ENCODE results near the gene SEL1L.
"Not testable (repeated sequence)": the region's sequence is repeated elsewhere in the genome, so short reads cannot be mapped to it uniquely, and the experiment has no call there.

Gene SEL1L

DNA sequence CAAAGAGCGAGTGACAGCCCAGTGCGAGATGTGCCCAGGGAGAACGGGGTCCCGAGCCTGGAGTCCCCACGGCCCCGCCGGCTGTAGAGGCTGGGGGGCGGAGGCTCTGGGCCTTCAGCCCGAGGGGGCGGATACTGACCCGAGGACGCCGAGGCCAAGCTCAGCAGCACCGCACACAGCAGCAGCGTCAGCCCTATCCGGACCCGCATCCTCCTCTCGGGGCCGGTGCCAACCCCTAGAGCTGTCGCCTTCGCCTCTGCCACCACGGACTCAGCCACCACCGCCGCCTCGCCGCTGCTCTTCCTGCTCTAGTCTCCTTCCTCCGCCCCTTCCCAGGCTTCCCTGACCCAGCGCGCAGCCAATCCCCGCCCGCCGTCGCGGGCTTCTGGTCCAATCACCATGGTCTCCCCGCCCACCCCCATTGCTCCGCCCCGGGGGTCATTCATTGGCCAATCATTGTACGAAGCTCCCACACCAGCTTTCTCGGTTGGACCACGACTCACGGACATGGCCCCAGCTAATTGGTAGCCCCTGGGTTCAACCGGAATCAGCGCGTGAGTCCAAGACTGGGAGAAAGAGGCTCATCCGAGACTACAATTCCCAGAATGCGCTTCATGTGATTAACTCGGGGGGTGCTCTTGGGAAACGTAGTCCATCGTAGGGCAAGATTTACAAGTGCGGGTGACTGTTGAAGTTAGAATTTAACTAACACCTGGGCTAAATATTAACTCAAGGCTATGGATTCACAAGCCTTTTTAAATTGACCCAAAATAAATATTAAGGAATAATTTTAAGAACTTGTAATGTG is at the start of gene SEL1L:
TSS of gene SEL1L (minus strand) at position 318 of the 808 bp plus-strand sequence. CDS start at position 209, 109 bp downstream.
- DNase-seq, result peak; percentile 100

DNA sequence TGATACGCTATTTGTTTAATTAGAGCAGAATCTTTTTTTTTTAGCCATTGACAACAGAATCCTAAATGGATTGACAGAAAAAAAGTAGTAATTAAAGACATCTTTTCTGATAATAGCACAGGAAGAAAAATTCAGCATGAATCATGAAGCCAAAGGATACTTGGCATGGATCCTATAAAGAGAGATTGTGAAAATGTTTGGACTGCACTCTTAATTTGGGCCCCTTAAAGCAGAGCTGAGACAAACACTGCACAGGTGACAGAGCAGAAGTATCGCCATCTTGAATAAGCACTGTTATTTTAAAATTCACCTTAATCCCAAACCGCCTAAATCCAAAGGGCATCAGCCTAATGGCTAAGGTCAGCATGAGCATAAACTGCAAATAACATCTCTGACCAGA is 48.8 kb upstream of the SEL1L start:
- DNase-seq, result no peak

DNA sequence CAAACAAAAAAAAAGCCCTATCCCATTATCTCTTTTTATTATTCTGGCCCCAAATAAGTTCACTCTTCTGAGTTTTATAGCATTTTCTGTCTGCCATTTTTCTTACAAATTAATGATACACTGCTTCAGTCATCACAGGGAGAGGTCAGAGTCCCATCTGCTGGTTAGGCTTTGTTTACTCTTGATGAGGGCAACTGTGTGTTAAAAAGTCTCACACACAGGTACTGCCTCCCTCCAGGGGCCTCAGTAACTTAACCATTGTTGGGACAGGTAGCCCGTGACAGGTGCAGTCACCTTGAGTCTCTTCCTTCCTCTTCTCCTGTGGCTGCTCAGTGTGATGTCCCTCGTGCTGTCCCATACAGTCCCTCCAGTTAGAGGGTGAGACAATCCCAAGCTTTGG is 45.5 kb upstream of the SEL1L start:
- DNase-seq, result no peak

DNA sequence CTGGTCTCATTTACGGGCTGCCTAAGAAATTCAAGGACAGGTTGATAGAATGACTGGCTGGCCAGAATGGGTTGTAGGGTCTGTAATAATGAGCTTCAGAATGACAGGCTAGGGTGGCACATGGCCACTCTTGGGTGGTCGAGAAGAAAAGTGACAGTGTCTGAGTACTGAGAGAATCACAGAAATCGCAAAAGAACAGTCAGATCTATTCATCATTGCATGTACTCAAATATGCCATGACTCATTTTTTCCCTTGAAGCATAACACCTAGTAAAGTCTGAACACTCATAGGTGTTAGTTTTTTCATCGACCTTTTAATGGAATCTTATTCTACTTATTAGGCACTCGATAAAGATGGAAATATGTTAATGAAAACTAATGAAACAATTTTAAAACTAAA is 37.8 kb upstream of the SEL1L start:
- no peak for DNase-seq

DNA sequence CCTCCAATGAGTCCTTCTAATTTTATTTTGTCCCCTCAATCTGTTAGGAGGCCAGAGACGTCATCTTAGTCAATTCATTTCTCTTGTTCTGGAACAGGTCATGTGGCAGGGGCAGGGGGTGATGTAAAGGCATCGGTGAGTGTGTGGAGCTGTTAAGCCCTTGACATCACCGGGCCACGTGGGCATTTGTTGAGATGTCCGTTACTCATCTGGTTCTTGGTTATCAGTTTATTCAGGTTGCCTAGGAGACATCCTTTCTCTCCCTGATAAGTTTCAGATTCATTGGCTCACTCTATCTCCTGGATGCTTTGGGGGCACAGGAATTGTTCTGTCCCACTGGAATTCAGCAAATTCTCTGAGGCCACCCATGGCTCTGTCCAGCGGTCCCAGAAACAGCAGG is 33.6 kb upstream of the SEL1L start:
- DNase-seq, result no peak

DNA sequence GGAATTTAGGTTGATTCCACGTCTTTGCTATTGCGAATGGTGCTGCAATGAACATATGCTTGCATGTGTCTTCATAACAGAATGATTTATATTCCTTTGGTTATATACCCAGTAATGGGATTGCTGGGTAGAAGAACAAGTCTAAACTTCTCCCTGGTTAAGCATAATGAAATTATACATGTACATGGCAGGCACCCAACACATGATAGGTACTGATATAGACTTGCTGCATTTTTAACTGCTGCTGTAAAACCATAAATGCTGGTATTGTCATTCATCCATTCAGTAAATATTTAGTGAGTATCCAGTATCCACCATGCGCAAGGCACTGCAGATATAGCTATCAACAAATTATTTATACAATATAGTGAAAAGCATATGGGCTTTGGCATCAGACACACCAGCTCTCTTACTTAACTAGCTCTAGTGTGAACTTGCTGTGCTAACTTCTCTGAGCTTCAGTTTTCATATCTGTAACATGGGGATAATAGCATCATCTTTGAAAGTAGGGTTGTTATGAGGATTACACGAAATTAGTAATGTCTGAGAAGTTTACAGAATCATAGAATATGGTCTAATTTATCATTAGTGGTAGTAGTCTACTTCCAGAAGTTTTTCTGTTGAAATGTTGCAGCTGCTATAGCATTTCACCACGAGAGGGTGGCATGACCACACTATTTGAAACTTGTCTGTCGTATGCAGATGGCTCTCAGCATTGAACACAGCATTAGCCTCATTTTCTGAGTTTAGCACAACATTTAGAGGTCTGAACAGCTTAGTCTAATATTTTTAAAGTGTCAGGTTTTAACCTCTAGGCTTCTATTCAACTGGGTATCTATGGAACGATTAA is 32.0 kb upstream of the SEL1L start:
- DNase-seq, result no peak

DNA sequence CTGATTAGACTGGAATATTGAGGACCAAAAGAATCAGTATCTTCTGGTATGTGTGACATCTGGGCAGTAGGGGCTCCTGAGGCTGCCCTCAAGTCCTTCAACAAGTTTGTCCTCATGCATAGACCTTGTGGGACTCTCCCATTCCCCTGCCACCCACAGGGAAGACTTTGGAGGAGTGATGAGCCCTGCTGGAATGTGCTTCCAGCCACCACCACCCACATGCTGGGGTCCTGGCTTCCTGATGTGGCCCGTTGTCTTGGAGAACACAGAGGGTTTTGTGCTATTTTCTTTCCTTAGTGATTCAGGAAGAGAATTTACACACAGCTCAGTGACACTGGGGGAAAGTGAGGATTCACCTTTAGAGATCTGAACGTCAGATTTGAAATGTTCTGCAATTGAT is 29.2 kb upstream of the SEL1L start:
- DNase-seq, result no peak

DNA sequence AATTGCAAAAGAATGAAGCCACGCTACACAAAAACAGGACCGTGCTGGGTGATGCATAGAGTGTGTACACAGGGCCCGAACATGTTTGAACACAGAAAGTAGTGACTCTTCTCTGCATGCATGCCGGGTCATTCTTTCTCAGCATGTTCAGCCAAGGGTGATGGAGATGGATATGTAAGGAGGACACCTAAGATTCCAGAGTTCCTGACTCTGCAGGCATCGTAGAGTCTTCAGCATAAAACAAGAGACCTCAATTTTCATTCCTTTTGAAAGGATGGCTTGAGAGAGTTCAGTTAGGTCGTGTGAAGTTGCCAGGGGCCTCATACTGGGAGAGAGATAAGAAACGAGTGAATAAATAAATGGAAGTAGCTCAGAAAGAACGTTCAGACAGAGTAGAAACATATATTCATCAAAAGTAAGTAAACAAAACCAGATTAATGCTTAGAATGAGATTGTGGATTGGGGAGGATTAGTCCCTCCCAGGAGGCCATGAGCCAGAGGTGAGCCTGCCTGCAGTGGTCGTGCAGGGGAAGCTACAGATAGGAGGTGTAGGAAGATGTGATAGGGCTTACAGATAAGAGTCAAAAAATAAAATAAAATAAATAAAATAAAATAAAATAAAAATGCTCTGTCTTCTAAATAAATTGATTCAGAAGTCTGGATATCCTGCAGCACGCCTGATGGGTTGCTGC is 27.6 kb upstream of the SEL1L start:
- no peak for DNase-seq

DNA sequence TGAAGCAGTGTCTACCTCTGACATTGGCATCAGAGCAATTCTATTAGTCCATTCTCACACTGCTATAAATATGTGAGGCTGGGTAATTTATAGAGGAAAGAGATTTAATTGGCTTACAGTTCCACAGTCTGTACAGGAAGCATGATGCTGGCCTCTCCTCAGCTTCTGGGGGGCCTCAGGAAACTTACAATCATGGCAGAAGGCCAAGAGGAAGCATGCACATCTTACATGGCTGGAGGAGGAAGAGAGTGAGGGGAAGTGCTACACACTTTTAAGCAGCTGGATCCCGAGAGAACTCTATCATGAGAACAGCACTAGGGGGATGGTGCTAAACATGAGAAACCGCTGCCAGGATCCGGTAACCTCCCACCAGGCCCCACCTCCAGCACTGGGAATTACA is 25.7 kb upstream of the SEL1L start:
- no peak for DNase-seq

DNA sequence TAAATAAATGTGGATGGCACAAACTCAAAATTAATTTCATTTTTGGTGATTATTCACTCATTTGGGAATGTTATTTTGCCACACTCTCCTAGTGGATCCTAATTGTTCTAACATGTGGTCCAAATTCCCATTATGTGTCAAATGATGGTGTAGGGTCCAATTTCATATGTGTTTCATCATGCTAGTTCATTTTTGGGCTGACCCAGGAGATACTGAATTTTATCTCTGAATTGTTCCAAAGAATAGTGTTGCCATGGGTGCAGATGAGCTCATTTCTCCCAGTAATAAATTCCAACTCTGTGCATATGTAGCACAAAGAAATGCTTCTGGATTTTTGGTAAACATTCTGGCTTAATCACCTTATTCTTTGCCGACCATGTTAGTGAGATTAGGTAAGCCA is 23.5 kb upstream of the SEL1L start:
- no peak for DNase-seq

DNA sequence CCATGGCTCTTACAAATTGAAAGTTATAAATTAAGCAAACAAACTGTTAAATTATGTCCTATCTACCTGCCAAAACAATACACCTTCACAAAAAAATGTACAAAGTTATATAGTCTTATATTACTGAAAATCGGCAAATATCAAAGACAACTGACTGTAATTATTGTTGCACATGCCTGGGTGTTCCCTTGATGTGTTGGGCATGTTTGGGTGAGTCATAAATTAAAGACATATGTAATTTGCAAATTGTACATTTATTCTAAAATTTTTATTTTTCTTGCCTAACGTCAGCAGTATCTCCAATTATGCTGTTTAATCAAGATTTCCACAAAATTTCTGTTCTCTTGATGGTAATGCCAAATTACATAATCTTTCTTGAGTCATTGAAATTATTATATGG is 22.0 kb upstream of the SEL1L start:
- DNase-seq, result no peak

DNA sequence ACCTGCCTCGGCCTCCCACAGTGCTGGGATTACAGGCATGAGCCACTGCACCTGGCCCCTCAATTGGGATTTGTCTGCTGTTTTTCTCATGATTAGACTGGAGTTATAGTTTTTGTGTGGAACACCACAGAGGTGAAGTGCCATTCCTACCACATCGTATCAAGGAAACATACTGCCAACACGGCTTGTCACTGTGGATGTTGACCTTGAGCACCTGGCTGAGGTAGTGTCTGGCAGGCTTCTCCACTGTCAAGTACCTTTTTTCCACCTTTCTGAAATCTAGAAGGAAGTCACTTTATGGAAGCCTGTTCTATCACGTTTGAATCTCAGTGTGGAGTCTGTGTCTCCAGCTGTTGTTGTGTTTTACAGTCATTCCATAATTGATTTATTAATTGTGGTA is 21.4 kb upstream of the SEL1L start:
- DNase-seq, result no peak

DNA sequence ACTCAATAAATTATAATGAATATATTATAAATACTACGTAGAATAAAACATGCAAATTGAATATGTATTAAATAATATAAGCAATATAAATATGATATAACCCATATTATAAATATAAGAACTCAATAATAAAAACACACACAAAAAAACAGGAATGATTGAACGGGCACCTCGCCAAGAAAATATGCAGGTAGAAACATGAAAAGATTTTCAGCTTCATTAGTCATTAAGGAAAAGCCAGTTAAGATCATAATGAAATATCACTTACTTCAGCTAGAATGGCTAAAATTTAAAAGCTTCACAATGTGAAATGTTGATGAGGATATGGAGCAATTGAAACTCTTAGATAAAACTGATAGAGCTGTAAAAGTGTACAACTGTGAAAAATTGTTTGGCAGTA is 17.8 kb upstream of the SEL1L start:
- no peak for DNase-seq

DNA sequence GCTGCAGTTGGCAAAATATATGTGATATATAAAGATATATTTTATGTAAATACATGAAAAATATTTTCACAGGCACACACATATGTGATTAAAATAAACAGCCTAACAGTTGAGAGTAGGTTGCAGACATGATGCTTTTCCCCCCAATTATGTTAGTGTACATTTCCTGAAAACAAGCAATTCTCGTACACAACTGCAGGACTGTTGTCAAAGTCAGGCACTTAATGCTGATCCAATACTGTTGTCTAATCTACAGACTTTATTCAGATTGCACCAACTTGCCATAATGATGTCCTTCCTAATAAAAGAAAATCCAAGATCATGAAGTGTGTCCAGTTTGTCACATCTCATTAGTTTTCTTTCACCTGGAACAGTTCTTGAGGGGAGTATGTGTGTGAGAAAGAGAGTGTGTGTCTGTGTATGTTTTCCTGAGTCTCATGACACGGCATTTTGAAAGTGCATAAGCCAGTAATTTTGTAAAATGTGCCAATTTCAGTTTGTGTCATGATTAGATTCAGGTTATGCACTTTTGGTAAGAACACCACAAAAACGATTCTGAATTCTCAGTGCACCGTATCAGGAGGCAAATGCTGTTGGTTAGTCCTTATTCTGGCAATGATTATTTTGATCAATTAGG is 16.5 kb upstream of the SEL1L start:
- DNase-seq, result no peak

DNA sequence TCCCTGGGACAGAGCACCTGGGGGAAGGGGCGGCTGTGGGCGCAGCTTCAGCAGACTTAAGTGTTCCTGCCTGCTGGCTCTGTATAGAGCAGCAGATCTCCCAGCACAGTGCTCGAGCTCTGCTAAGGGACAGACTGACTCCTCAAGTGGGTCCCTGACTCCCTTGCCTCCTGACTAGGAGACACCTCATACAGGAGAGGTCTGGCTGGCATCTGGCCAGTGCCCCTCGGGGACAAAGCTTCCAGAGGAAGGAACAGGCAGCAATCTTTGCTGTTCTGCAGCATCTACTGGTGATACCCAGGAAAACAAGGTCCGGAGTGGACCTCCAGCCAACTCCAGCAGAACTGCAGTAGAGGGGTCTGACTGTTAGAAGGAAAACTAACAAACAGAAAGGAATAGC is 7.6 kb upstream of the SEL1L start:
- not testable (repeated sequence) for DNase-seq

DNA sequence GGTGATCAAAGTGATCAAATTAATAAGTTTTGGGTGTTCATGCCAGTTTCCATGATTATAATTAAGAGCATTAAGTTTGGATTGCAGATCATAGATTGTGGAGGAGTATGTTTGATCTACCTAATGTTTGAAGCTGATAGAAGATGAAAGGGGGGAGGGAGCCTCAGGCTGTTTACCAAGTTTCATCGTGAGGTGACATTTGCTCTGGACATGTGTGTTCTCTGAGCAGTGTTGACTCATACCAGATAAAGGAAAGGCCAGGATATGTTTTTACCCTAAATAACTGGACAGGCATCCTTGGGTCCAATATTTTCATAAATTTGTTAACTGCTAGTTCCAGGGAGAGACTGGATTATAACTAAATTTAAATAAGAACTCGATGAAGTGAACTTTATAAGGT is 3.5 kb upstream of the SEL1L start:
- no peak for DNase-seq

DNA sequence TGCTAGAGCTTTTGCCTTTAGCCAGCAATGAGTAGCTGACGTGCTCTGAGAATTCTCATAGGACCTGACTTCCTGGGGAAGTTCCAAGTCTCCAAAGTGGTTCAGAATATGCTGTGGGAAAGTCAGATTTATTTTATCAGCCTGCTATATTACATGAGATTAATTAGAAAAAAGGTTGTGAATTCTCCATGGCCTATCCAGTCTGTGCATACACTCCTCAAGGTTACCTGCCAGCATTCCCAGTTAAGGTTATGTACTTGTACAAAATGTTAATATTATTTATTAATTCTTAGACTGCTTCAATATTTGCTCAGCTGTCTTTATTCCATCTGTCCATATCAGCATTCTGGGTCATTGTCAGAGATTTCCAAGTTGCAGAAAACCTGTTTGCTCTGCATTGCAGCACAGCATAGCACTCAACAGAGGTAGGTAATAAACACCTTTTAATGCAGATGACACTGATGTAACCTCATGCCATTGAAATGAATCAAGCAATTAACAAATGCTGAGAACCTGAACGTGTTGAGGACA is 2.7 kb upstream of the SEL1L start:
- no peak for DNase-seq

DNA sequence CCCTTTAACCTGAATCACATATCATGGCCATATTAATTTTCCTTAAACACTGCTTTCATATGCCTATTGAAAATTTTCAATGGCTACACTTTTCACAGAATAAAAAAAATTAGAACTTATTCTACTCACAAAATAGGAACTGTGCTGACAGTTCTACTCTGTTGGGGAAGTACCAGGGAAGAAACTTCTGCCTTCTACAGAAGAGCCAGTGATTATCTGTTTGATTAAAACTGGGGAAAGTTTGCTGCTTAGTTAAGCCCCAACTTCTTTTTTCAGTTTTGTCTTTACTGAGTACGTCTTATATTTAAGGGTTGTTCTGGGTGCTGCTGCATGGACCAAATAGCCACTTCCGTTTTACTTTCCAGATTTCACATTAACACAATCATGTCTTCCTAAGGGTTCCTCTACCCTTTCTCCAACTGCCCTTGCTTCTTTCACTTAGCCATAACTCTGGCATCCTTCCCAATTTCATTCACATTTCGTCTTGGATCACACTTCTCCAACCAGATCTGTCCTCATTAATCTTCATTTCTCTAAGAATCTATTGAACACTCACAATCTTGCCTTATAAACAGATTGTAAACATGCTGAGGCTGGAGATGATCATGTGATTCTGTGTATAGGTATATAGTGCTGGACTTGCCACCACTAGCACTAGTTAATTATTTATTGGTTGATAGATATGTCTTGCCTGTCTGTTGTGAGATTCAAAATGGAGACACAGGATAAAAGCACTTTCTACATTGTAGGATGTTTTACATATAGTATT is 1.9 kb upstream of the SEL1L start:
- no peak for DNase-seq

DNA sequence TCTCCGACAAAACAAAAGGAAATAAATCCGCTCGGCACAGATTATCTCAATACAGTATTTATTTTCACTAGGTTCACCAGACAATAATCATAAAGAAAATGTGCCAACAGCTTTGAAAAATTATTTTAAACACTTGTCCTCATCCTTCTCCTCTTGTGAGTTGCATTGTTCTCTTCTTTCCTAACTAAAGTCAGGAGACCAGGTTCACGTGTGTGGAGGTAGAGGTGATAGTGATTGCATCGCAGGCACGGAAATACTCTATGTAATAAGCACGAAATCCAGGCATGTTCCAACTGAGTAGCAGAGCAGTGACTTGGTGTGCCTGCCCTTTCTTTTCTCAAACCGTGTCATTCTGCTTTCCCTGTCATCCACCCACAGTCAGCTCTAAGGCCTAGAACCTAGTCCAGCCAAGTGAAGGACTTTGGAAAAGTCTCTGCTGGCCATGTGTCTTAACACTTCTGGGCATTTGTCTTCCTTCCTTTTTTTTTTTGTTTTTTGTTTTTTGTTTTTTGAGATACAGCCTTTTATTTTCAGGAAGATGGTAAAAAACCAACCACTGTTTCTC is 939 bp upstream of the SEL1L start:
- no peak for DNase-seq

DNA sequence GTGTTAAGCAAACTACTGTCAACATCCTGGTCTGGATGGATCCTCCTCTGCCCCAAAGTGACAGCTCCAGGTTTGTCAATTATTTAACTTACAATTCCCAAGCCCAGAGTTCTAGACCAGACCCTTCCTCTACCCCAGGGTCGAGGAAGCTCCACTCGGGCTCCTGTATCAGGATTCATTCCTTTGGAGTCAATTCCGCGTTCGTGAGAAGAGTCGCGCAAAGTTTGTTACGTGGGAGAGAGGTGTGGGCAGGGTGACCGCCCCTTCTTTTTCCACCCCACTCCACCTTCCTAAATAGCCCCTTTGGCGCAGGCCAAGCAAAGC is 479 bp downstream of the SEL1L start:
- DNase-seq, result no peak

DNA sequence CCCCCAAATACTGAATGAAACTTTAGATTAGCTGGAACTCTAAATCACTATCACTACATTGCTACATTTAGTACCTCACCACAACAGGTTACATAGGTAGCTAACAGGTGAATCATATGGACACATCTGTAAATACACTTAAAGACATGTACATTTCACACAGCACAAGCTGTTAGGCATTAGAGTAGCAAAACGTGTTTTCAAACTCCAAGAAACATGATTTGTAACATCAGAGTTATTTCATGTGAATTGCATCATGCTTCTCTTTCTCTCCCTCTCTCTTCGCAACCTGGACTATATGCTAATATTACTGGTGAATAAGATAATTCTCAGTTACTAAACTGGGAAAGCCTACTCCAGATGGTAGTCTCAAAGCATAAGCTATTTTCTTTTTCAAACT is 4.3 kb downstream of the SEL1L start:
- DNase-seq, result no peak

DNA sequence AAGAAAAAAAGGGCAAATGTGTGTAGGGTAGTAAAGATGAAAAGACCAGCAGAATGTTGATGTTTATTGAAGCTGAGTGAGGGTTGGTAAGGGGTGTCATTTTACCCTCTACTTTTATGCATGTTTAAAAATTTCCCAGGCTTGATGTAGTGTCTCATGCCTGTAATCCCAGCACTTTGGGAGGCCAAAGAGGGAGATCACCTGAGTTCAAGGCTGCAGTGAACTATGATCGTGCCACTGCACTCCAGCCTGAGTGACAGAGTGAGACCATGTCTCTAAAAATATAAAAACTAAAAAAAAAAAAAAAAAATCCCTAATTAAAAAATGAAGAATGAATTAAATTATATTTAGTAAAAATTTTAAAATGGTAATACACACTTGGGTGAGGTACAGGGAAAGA is 8.5 kb downstream of the SEL1L start:
- DNase-seq, result no peak
